ENCODE data around the gene NEUROG1. TPM values are rescaled to one million over a fixed set of nuclear protein-coding genes. Genes with fewer than 3 reads are reported as not detected.

The NEUROG1 gene
- total RNA-seq, 1 donor from 2014 or later = 222 TPM

GRCh38 chr5:135568246-135568645 lies 32.5 kb upstream of the NEUROG1 start:
- Mint-ChIP-seq H3K4me1 (ENCODE audit: low read depth, unreplicated experiment) (peaks cover 36% of the 10 kb centered on the region), H3K27me3 (ENCODE audit: unreplicated experiment) (peaks cover 6% of the 10 kb centered on the region), H3K4me3 (ENCODE audit: unreplicated experiment) (no peak overlapping the region), H3K9me3 (ENCODE audit: unreplicated experiment) (peaks cover 5% of the 10 kb centered on the region), H3K27ac (ENCODE audit: unreplicated experiment) (peak overlapping the region; percentile 28), H3K36me3 (ENCODE audit: unreplicated experiment) (no peaks in the 10 kb centered on the region)
- TF ChIP-seq, protein P1, sequence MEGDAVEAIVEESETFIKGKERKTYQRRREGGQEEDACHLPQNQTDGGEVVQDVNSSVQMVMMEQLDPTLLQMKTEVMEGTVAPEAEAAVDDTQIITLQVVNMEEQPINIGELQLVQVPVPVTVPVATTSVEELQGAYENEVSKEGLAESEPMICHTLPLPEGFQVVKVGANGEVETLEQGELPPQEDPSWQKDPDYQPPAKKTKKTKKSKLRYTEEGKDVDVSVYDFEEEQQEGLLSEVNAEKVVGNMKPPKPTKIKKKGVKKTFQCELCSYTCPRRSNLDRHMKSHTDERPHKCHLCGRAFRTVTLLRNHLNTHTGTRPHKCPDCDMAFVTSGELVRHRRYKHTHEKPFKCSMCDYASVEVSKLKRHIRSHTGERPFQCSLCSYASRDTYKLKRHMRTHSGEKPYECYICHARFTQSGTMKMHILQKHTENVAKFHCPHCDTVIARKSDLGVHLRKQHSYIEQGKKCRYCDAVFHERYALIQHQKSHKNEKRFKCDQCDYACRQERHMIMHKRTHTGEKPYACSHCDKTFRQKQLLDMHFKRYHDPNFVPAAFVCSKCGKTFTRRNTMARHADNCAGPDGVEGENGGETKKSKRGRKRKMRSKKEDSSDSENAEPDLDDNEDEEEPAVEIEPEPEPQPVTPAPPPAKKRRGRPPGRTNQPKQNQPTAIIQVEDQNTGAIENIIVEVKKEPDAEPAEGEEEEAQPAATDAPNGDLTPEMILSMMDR (IDR thresholded peaks at IDR 0.05; ENCODE audit: partially characterized antibody, unreplicated experiment) = no peak
- DNase-seq = no peak

- no peak for DNase-seq
- peaks cover 6% of the 10 kb centered on the region for H3K27me3 Mint-ChIP-seq (ENCODE audit: unreplicated experiment)
- H3K27ac Mint-ChIP-seq (ENCODE audit: unreplicated experiment) = peak overlapping the region; percentile 83
- TF ChIP-seq, protein P1 (IDR thresholded peaks at IDR 0.05; ENCODE audit: partially characterized antibody, unreplicated experiment) = no peak
- H3K36me3 Mint-ChIP-seq (ENCODE audit: unreplicated experiment) = no peaks in the 10 kb centered on the region
- peaks cover 36% of the 10 kb centered on the region for H3K4me1 Mint-ChIP-seq (ENCODE audit: low read depth, unreplicated experiment)
- peaks cover 5% of the 10 kb centered on the region for H3K9me3 Mint-ChIP-seq (ENCODE audit: unreplicated experiment)
- no peak overlapping the region for H3K4me3 Mint-ChIP-seq (ENCODE audit: unreplicated experiment)
Observed at GRCh38 chr5:135567661-135568060, 31.9 kb upstream of the NEUROG1 start.

DNA sequence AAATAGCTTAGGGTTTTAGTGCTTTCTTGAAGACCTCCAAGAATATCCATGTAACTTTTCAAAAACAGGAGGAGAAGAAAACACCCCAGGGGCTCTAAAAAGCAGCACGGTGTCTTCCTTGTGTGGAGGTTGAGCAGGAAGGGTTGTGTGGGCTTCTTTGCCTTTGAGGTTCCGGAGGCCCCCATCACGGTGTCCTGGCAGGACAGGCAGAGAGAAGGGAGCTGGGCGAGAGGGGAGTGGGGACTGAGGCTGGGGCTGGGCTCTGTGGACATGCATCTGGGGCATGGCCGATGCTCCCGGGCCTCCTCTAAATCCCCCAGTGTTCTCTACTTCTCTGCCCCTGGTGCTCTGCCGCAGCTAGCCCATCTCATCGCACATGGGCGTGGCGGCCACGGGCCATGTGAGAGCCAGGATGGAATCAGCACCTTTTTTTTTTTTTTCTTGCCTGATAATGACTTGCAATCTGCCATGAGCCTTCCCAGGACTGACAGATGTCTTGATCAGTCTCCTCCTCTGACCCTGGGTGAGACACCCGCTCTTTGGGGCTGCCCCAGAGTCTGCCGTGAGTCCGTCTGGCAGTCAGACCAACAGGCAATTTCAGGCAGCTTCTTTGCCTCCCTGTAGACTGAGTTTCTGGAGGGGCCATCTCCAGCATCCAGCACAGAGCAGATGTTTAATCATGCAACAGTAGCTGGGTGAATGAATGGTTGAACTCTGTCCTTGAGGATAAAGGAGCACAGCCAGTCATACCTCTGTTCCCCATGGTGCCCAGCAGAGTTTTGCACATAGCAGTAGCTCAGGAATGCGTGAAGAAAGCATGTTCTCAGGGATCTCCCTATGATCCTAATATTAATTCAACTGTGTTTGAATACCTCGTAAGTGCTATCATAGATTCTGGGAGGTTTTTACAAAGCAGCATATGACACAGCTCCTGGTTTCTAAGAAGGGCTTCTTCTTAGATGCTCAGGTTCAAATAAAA lies 30.9 kb upstream of the NEUROG1 start:
- H3K4me1 Mint-ChIP-seq (ENCODE audit: low read depth, unreplicated experiment) = peaks cover 34% of the 10 kb centered on the region
- TF ChIP-seq, protein P1 (IDR thresholded peaks at IDR 0.05; ENCODE audit: partially characterized antibody, unreplicated experiment) = peak; percentile 54
- H3K27me3 Mint-ChIP-seq (ENCODE audit: unreplicated experiment) = peaks cover 6% of the 10 kb centered on the region
- H3K27ac Mint-ChIP-seq (ENCODE audit: unreplicated experiment) = peak overlapping the region; percentile 83
- no peaks in the 10 kb centered on the region for H3K36me3 Mint-ChIP-seq (ENCODE audit: unreplicated experiment)
- peak; percentile 53 for DNase-seq
- peak overlapping the region; percentile 52 for H3K4me3 Mint-ChIP-seq (ENCODE audit: unreplicated experiment)
- peaks cover 9% of the 10 kb centered on the region for H3K9me3 Mint-ChIP-seq (ENCODE audit: unreplicated experiment)

DNA sequence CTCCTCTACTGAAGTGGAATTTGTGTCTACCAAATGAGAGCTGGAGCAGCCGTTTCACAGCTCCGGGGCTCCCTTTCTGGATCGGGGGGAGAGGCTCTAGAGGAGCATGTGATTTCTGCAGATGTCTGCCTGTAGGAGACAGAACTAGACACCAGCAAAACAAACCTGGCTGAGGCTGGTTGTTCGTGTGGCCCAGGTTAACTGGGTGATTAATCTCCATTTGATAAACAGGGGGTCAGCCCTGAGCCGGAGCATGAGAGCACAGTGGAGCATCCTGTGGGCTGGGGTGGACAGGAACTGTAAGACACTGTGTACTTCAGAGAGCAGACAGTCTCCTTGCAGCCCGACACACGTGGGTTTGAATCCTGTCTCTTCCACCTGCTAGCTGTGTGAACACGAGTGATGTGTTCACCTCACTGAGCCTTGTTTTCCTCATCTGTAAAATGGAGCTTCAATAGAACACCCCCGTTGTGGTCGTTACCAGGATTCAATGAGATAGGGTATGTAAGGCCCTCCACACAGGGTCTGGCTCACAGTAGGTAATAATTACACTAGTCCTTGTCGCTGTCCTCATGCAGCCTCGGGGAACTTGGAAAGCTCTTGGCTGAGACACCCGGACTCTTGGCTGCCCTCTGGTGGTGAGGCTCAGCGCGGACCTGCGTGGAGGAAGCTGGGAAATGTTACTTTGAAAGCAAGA lies 30.1 kb upstream of the NEUROG1 start:
- Mint-ChIP-seq H3K27ac (ENCODE audit: unreplicated experiment) (peak overlapping the region; percentile 83), H3K36me3 (ENCODE audit: unreplicated experiment) (no peaks in the 10 kb centered on the region), H3K9me3 (ENCODE audit: unreplicated experiment) (peaks cover 9% of the 10 kb centered on the region), H3K4me1 (ENCODE audit: low read depth, unreplicated experiment) (peaks cover 30% of the 10 kb centered on the region), H3K4me3 (ENCODE audit: unreplicated experiment) (no peak overlapping the region), H3K27me3 (ENCODE audit: unreplicated experiment) (peaks cover 6% of the 10 kb centered on the region)
- DNase-seq = peak; percentile 85
- TF ChIP-seq, protein P1 (IDR thresholded peaks at IDR 0.05; ENCODE audit: partially characterized antibody, unreplicated experiment) = peak; percentile 93
